T47D (cell line): ENCODE data around the gene OR5K3.

Source experiments
- DNase-seq, 2 experiments: peaks; one replicate each; pipeline versions ENCODE4 v3.0.0 to v3.0.0-alpha.2; 2011 to 2012; ENCODE audit warnings: low read depth in 1 of 2, low spot score in 1 of 2
- JUND ChIP-seq: IDR thresholded peaks from 2 replicates; pipeline ENCODE4 v1.6.1; 2012; ENCODE audit warnings: low read depth
- in situ Hi-C: cut with HindIII; loops from 2 replicates; pipeline ENCODE4 v1.10.0; 2016; ENCODE audit warnings: low sequenced_read_pairs, low pct_unique_long_range_greater_than_20kb

OR5K3 gene, protein sequence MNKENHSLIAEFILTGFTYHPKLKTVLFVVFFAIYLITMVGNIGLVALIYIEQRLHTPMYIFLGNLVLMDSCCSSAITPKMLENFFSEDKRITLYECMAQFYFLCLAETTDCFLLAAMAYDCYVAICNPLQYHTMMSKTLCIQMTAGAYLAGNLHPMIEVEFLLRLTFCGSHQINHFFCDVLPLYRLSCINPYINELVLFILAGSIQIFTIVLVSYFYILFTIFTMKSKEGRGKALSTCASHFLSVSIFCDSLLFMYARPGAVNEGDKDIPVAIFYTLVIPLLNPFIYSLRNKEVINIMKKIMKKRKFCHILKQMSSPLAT

DNA sequence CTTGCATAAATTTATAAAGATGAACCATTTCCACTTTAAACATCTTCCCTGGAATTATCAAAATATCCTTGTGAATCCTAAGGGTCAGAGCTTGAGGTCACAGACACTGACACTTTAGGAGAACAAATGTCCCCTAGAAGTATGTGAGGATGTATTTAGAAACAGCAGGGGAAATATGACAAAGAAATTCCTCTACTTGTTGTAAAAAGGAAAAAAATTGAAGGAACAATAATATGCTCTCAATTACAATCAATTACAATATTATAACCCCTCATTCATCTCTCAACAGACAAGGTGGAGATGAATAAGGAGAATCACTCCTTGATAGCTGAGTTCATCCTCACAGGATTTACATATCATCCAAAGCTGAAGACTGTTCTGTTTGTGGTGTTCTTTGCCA lies at the start of gene OR5K3:
OR5K3 (plus strand) TSS at position 301 of the 400 bp plus-strand sequence; CDS start at position 301, 0 bp downstream.
- in situ Hi-C loops, result no loop called here
- TF ChIP-seq JUND, result no peak
- DNase-seq, result no peak

- no peak for DNase-seq
- TF ChIP-seq JUND, result no peak
- in situ Hi-C loops, result no loop called here
These were observed 48.7 kb upstream of the OR5K3 start for GRCh38 chr3:98341758-98342157.

DNA sequence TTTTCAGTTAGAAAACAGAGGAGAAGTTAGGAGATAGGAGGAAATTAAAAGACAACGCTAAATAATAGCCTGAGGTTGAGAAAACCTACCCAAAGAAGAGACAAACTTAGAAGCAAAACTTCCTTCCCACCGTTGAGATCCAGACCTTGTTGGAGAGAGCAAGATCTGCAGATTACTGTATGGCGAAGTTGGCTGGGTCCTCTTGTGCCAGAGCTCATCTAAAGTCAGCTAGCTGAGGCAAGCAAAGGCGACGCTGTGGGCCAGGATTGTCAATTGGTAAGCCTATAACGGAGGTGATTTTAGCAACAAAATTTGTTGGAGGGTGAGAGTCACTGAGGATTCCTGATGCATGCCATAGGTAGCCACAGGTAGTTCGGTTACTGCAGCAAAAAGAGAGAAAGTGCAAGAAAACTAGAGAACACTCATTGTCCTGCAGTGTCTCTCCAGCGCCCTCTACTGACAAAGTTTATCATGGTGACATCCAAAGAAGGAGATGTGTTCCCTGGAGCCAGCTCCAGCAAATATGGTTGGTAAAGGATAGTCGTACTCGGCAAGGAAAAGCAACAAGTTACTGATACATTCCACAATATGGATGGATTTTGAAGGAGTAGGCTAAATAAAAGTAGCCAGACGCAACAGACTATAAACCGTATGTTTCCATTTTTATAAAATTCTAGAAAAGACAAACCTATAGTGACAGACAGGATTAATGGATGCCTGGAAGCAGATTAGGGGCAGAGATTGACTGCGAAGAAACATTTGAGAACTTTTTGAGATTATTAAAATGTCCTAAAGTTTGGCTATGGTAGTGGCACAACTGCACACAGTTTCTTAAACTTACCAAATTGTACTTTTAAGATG lies 46.6 kb upstream of the OR5K3 start:
- no peak for TF ChIP-seq JUND
- in situ Hi-C loops, result no loop called here
- DNase-seq, result peak; percentile 18 to 82

- in situ Hi-C loops, result no loop called here
- TF ChIP-seq JUND, result no peak
- DNase-seq, result no peak
These were observed 40.4 kb upstream of the OR5K3 start for GRCh38 chr3:98350082-98350481.

DNA sequence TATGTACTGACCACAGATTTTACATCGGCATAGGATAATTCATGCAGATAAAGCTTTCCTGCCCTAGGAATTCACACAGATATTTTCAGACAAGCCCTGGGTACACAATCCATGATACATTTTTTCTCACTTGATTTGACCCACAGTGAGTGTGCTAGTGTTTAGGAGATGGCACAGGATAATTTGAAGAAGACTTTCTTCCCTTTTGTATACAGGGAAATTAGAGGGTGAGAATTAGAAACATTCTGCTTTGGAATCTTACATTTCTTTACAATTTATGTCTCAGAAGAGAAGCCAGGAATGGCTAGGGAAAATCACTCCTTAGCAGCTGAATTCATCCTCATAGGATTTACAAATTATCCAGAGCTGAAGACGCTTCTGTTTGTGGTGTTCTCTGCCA lies 36.9 kb upstream of the OR5K3 start, which contains the start of gene OR5K4:
OR5K4 (plus strand) TSS at position 301 of the 400 bp plus-strand sequence; CDS start at position 301, 0 bp downstream.
- no peak for TF ChIP-seq JUND
- in situ Hi-C loops, result no loop called here

GRCh38 chr3:98359250-98359649 lies 31.2 kb upstream of the OR5K3 start:
- in situ Hi-C loops, result no loop called here
- TF ChIP-seq JUND, result no peak
- no peak for DNase-seq

More for the DNA sequence above, 36.9 kb upstream of the OR5K3 start, which contains the start of gene OR5K4:
- DNase-seq, result no peak

GRCh38 chr3:98359993-98360675 lies 30.3 kb upstream of the OR5K3 start:
- no peak for TF ChIP-seq JUND
- peak in 1 of 2 experiments; percentile 26 for DNase-seq
- in situ Hi-C loops, result no loop called here

- in situ Hi-C loops, result no loop called here
- no peak for TF ChIP-seq JUND
- DNase-seq, result no peak
These were observed 29.8 kb upstream of the OR5K3 start for GRCh38 chr3:98360681-98361080.

DNA sequence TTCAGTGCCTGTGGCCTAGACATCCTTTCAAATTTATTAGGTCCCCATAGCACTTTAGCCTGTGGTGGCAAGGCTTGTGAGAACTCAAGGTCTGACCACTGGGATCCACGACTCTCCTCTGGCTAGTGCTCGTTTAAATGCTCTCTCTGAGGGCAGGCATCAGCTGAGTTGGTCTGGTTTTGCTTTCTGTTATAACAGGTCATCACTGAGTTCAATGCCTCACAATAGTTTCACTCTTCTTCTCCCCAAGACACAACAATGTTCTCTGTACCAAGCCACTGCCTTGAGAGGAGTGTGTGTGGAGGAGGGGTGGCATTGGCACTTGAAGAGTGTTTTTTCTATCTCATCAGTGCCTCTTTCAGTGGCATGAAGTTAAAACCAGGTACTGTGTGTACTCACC lies 29.2 kb upstream of the OR5K3 start:
- in situ Hi-C loops, result no loop called here
- no peak for DNase-seq
- no peak for TF ChIP-seq JUND

- in situ Hi-C loops, result no loop called here
- TF ChIP-seq JUND, result no peak
- DNase-seq, result no peak
These were observed 22.8 kb upstream of the OR5K3 start for GRCh38 chr3:98367464-98368246.

- TF ChIP-seq JUND, result no peak
- DNase-seq, result no peak
- in situ Hi-C loops, result no loop called here
These were observed 19.3 kb upstream of the OR5K3 start for GRCh38 chr3:98371186-98371585.

GRCh38 chr3:98371853-98372252 lies 18.6 kb upstream of the OR5K3 start:
- no peak for TF ChIP-seq JUND
- in situ Hi-C loops, result no loop called here
- DNase-seq, result no peak
